Measurements from ENCODE around the gene SYDE2. TPM values are rescaled to one million over a fixed set of nuclear protein-coding genes. Genes with fewer than 3 reads are reported as not detected.

SYDE2 gene
- total RNA-seq, 4 donors from 2014 or later: 7.6 to 15.6 (median 10.9) TPM

DNA sequence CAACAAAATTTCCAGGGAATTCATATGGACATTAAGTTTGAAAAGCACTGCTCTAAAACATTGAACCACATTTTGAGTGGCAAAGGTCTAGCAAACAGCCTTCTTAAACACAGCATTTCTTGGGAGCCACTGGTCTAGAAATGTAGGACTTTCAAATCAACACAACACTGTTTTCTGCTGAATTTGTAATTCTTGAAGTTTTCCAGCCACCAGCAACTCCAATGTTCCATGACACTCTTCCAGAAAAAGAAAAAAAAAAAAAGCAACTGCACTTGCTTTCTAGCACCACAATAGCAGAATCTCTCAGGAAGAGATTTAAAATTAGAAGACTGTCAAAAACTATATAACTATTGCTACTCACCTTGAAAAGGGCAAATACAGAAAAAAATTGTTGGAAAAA is 4.5 kb downstream of the SYDE2 start:
- no peak for TF ChIP-seq CTCF (IDR thresholded peaks at IDR 0.05; ENCODE audit: low read depth)

DNA sequence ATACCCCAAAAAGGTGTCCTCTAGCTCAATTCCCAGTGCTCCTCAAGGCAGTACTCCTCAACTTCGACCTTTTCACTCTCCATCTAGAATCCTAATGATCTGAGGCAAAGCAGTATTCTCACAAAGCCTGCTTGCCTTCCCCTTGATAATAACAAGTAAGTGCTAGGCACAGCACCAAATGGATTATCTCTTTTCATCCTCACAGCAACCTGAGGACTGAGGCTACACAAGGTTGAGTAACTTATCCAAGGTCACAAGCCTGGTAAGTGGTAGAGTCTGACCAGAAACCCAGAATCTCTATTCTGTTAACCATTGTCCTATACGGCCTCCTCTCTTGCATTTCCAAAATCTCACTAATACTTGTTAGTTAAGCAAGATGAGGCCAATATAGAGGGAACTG is 5.1 kb downstream of the SYDE2 start:
- no peak for TF ChIP-seq CTCF (IDR thresholded peaks at IDR 0.05; ENCODE audit: low read depth)

DNA sequence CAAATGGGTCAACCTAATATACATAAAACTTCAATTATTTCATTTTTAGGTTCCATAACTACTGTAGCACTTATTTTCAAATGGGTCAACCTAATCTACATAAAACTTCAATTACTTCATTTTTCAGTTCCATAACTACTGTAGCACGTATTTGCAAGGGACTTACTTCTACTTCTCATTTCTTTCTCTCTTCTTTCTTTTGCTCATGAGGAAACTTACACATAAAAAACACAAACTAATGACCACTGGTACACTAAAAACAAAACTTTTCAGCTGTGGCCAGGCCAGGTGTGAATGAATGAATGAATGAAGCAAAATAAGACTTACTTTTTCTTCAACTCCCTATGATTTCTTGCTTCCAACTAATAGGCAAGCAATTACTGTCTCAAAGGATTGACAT is 11.7 kb downstream of the SYDE2 start:
- TF ChIP-seq CTCF (IDR thresholded peaks at IDR 0.05; ENCODE audit: low read depth): no peak

DNA sequence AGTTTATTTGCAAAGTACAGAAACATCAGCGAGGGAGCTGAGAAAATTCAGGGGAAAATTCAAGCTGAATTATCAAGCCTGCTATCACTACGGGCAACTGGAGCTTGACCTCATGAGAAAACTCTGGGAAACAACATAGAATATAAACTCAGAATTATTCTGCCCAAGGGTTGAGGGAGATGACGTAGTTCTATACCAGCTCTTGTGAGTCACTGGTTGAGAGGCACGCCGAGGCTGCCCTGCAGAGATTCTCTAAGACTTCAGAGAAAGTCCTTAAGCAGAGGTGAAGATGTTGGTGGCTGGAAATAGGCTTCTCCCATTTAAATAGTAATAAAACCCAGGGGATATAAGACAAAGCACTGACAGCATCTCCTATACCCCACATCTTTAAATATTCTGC is 12.3 kb downstream of the SYDE2 start:
- TF ChIP-seq CTCF (IDR thresholded peaks at IDR 0.05; ENCODE audit: low read depth): no peak

DNA sequence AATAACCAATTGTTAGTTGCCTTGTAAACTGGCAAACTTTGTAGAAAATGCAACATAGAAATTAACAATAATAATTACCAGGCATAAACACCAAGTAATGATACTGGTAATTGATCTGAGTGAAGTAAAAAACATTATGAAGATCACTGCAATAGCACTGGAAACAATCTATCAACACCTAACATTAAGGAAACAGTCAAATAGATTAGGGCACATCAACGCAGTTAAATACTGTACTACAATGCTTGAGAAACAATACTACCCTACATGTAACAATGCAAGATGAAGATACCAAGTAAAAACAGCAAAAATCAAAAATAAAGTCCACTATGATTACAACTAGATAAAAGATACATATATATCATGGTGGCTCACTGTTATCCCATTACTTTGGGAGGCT is 16.6 kb downstream of the SYDE2 start:
- TF ChIP-seq CTCF (IDR thresholded peaks at IDR 0.05; ENCODE audit: low read depth): no peak

GRCh38 chr1:85182700-85183099 is 18.1 kb downstream of the SYDE2 start:
- TF ChIP-seq CTCF (IDR thresholded peaks at IDR 0.05; ENCODE audit: low read depth): no peak

DNA sequence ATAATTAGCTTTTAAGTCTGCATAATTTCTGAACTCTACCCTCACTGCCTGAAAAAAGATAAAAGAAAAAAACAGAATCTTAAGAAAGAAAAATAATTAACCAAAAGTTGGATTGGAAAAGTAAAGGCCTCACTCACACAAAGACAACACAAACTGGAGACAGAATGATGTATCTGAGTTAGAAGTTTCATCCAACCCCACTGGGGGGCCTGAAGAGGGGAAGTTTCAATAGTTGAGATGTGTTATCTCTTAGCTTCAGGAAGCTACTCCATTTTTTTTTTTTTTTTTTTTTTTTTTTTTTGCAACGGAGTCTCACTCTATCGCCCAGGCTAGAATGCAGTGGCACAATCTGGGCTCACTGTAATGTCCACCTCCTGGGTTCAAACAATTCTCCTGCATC is 19.9 kb downstream of the SYDE2 start:
- no peak for TF ChIP-seq CTCF (IDR thresholded peaks at IDR 0.05; ENCODE audit: low read depth)

GRCh38 chr1:85179522-85179921 is 21.3 kb downstream of the SYDE2 start:
- no peak for TF ChIP-seq CTCF (IDR thresholded peaks at IDR 0.05; ENCODE audit: low read depth)

All from subcutaneous adipose tissue (tissue), 4 donors.